Endothelial cell of umbilical vein (primary cell): ENCODE measurements around the gene ADGRG2. TPM values are rescaled to one million over a fixed set of nuclear protein-coding genes. Genes with fewer than 3 reads are reported as not detected.

ENCODE experiments used
- Bru-seq: library from RNA; stranded (reverse); fragments of 400-500 nt; gene quantifications from one replicate; lab custom pipeline; 2021; lab: Mats Ljungman, UMichigan
- BruChase-seq, 2 experiments: library from RNA; stranded (reverse); fragments of 400-500 nt; gene quantifications; one replicate each; lab custom pipeline; 2021; lab: Mats Ljungman, UMichigan
- BruUV-seq: library from RNA; stranded (reverse); fragments of 400-500 nt; replicated peaks from 2 replicates; lab custom pipeline; 2021; lab: Mats Ljungman, UMichigan
- CTCF ChIA-PET: fragments of 300-600, 350-600 bp; sonication (Branson Sonifier 250); formaldehyde crosslinking; loops from one replicate; lab custom pipeline; 2021; ENCODE audit warnings: antibody characterized with exemption, inconsistent platforms; lab: Charles Lee
- POLR2A ChIA-PET: fragments of 300-600, 350-600 bp; sonication (Branson Sonifier 250); formaldehyde crosslinking; loops from one replicate; lab custom pipeline; 2021; ENCODE audit warnings: antibody characterized with exemption, inconsistent platforms; lab: Charles Lee
- DNase-seq: peaks from one replicate; pipeline ENCODE4 v3.0.0-alpha.2; 2011; ENCODE audit warnings: low read depth, low spot score
- FAIRE-seq: peaks from 2 replicates; lab custom pipeline; 2011; peaks lifted over from hg19 to GRCh38; lab: Jason Lieb, UNC
- H2AFZ ChIP-seq: 2 replicates; pipeline ENCODE4 v1.6.0; 2012; ENCODE audit warnings: low read depth, low read length, control low read depth, inconsistent platforms
- H3K27ac ChIP-seq: 2 replicates; pipeline ENCODE4 v1.5.1; 2011; ENCODE audit warnings: low read depth, mild to moderate bottlenecking, control low read depth, low read length, moderate library complexity; ENCODE audit not compliant: insufficient read depth
- H3K27me3 ChIP-seq, 2 experiments: 2 replicates each; pipeline versions ENCODE4 v1.6.0 to v1.6.1; 2011; ENCODE audit warnings: low read length in 2 of 2, mixed read lengths in 1 of 2; ENCODE audit not compliant: control insufficient read depth in 2 of 2, insufficient read depth in 2 of 2
- H3K36me3 ChIP-seq, 2 experiments: 2 replicates in 1 of 2; 3 replicates in 1 of 2; pipeline ENCODE4 v1.5.1; 2011; ENCODE audit warnings: low read length in 2 of 2, mild to moderate bottlenecking in 1 of 2, moderate library complexity in 1 of 2; ENCODE audit not compliant: control insufficient read depth in 2 of 2, insufficient read depth in 2 of 2; ENCODE audit errors: extremely low read depth in 1 of 2
- H3K4me1 ChIP-seq: 3 replicates; pipeline ENCODE4 v1.5.1; 2011; ENCODE audit warnings: mild to moderate bottlenecking, low read length; ENCODE audit not compliant: control insufficient read depth, insufficient read depth; ENCODE audit errors: extremely low read depth
- H3K4me2 ChIP-seq: 2 replicates; pipeline ENCODE4 v1.6.1; 2011; ENCODE audit warnings: low read length, control low read depth, mixed read lengths; ENCODE audit not compliant: insufficient read depth
- H3K4me3 ChIP-seq, 3 experiments: fragments of 200-600 bp in 1 of 3; sonication (generic), shearing (Covaris generic) in 1 of 3; replicated peaks in 1 of 3; 2 replicates each; pipeline ENCODE4 v1.5.1; 2011 to 2016; ENCODE audit warnings: control low read depth in 3 of 3, low read length in 3 of 3, mild to moderate bottlenecking in 2 of 3, inconsistent platforms in 1 of 3, low read depth in 1 of 3, moderate library complexity in 1 of 3; ENCODE audit not compliant: insufficient read depth in 1 of 3
- H3K79me2 ChIP-seq: 2 replicates; pipeline ENCODE4 v1.6.0; 2012; ENCODE audit warnings: low read length, inconsistent platforms; ENCODE audit not compliant: control insufficient read depth, insufficient read depth
- H3K9ac ChIP-seq: replicated peaks from 2 replicates; pipeline ENCODE3; 2011; ENCODE audit warnings: low read length, control low read depth; ENCODE audit not compliant: insufficient read depth; ENCODE audit errors: extremely low read depth
- H3K9me1 ChIP-seq: replicated peaks from 3 replicates; pipeline ENCODE4 v1.6.0; 2011; ENCODE audit warnings: mild to moderate bottlenecking, low read length; ENCODE audit not compliant: control insufficient read depth, insufficient read depth; ENCODE audit errors: extremely low read depth
- H3K9me3 ChIP-seq: replicated peaks from 2 replicates; pipeline ENCODE4 v1.5.1; 2012; ENCODE audit warnings: low read length, inconsistent platforms; ENCODE audit not compliant: control insufficient read depth, insufficient read depth
- H4K20me1 ChIP-seq: replicated peaks from 2 replicates; pipeline ENCODE3; 2011; ENCODE audit warnings: mild to moderate bottlenecking, low read length; ENCODE audit not compliant: control insufficient read depth, insufficient read depth; ENCODE audit errors: extremely low read depth
- EZH2 ChIP-seq: IDR thresholded peaks from 2 replicates; pipeline ENCODE4 v1.6.1; 2012; ENCODE audit warnings: borderline replicate concordance, low read depth, mild to moderate bottlenecking, moderate library complexity, low read length, inconsistent platforms; ENCODE audit not compliant: severe bottlenecking
- FOS ChIP-seq: IDR thresholded peaks from 2 replicates; pipeline ENCODE4 v1.6.1; 2011; ENCODE audit warnings: mild to moderate bottlenecking, low read length, moderate library complexity, borderline replicate concordance; ENCODE audit not compliant: insufficient read depth
- GATA2 ChIP-seq: IDR thresholded peaks from 2 replicates; pipeline ENCODE4 v1.7.0; 2011; ENCODE audit warnings: low read depth, mild to moderate bottlenecking, moderate library complexity, mixed read lengths, low read length; ENCODE audit not compliant: insufficient read length, insufficient read depth
- JUN ChIP-seq: IDR thresholded peaks from 2 replicates; pipeline ENCODE4 v1.6.1; 2011; ENCODE audit warnings: borderline replicate concordance, low read depth; ENCODE audit not compliant: insufficient read length, insufficient read depth
- MYC ChIP-seq: IDR thresholded peaks from one replicate; pipeline ENCODE4 v1.6.1; 2011; ENCODE audit warnings: mild to moderate bottlenecking, low read depth, low read length
- POLR2A ChIP-seq: IDR thresholded peaks from 2 replicates; pipeline ENCODE4 v1.6.1; 2012; ENCODE audit warnings: low read depth, mild to moderate bottlenecking, control low read depth, low read length
- POLR2AphosphoS5 ChIP-seq: IDR thresholded peaks from 2 replicates; pipeline ENCODE4 v1.6.1; 2012; ENCODE audit warnings: low read depth, mild to moderate bottlenecking, control low read depth, low read length, moderate library complexity; ENCODE audit not compliant: insufficient read depth
- dilution Hi-C: fragments of 300-500 bp; cut with MboI; formaldehyde crosslinking; loops from one replicate; pipeline ENCODE4 v1.15.0; 2019; ENCODE audit warnings: low sequenced_read_pairs; ENCODE audit not compliant: extremely low pct_ligation_motif_present
- intact Hi-C: fragments of 100-400 bp; cut with micrococcal nuclease; formaldehyde crosslinking; loops from one replicate; pipeline ENCODE4 v1.10.0; 2022
- long read RNA-seq: library from polyadenylated mRNA; stranded (forward); transcript quantifications from one replicate; pipeline ENCODE4 v2.0.0, GENCODE V29; 2021
- polyA minus RNA-seq, 3 experiments: library from RNA; depleted of rRNA, polyadenylated mRNA; stranded (reverse); fragments of >200 nt; gene quantifications; 1 replicate in 1 of 3; 2 replicates in 2 of 3; pipeline ENCODE4 v1.2.3, GENCODE V29; 2011
- polyA plus RNA-seq, 4 experiments: library from polyadenylated mRNA; depleted of rRNA in 3 of 4; stranded (reverse) in 3 of 4; unstranded in 1 of 4; fragments of >200 nt; gene quantifications; 2 replicates each; pipeline versions ENCODE4 v1.2.1 to v1.2.3, GENCODE V29; 2011 to 2012; ENCODE audit warnings: missing spikeins in 1 of 4
- total RNA-seq: library from RNA; stranded (reverse); gene quantifications from 2 replicates; pipeline ENCODE4 v1.2.3, GENCODE V29; 2021
- TF ChIP-seq, protein P1 (sequence below), 2 donors: IDR thresholded peaks; 1 replicate in 1 of 2; 2 replicates in 1 of 2; pipeline ENCODE4 v1.5.1; 2011; ENCODE audit warnings: low read length in 2 of 2, mild to moderate bottlenecking in 2 of 2, moderate library complexity in 2 of 2, control low read depth in 1 of 2, inconsistent platforms in 1 of 2, low read depth in 1 of 2; ENCODE audit not compliant: insufficient read depth in 1 of 2; ENCODE audit errors: extremely low read depth in 1 of 2
- TF ChIP-seq, protein P2 (sequence below): IDR thresholded peaks from 2 replicates; pipeline ENCODE4 v1.6.1; 2011; ENCODE audit not compliant: insufficient read depth, insufficient read length

ADGRG2 gene, protein sequence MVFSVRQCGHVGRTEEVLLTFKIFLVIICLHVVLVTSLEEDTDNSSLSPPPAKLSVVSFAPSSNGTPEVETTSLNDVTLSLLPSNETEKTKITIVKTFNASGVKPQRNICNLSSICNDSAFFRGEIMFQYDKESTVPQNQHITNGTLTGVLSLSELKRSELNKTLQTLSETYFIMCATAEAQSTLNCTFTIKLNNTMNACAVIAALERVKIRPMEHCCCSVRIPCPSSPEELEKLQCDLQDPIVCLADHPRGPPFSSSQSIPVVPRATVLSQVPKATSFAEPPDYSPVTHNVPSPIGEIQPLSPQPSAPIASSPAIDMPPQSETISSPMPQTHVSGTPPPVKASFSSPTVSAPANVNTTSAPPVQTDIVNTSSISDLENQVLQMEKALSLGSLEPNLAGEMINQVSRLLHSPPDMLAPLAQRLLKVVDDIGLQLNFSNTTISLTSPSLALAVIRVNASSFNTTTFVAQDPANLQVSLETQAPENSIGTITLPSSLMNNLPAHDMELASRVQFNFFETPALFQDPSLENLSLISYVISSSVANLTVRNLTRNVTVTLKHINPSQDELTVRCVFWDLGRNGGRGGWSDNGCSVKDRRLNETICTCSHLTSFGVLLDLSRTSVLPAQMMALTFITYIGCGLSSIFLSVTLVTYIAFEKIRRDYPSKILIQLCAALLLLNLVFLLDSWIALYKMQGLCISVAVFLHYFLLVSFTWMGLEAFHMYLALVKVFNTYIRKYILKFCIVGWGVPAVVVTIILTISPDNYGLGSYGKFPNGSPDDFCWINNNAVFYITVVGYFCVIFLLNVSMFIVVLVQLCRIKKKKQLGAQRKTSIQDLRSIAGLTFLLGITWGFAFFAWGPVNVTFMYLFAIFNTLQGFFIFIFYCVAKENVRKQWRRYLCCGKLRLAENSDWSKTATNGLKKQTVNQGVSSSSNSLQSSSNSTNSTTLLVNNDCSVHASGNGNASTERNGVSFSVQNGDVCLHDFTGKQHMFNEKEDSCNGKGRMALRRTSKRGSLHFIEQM
- total RNA-seq (not detected in 2 replicates), polyA plus RNA-seq (not detected in 2 replicates), polyA minus RNA-seq (not detected in 2 replicates), Bru-seq, nascent RNA (percentile 1 among the genes with signal in this experiment), BruChase-seq, experiment 1, labeled RNA remaining after a 6-hour chase (not detected), BruChase-seq, experiment 2, labeled RNA remaining after a 2-hour chase (percentile 1 among the genes with signal in this experiment)
- not detected in 2 replicates for polyA plus RNA-seq (2011; cell fraction: cytosol; rRNA removed)
- polyA plus RNA-seq (2011; cell fraction: nucleus; rRNA removed): not detected in 2 replicates
- not detected in 2 replicates for polyA plus RNA-seq (2012)
- polyA minus RNA-seq (2011; cell fraction: cytosol; rRNA and poly(A)+ RNA removed): 1.0 TPM
- not detected in 2 replicates for polyA minus RNA-seq (2011; cell fraction: nucleus; rRNA and poly(A)+ RNA removed)
- long read RNA-seq, partial matches to known transcripts: 0 of 3 reads
- long read RNA-seq, other reads (novel, unspliced or antisense): 3 of 3 reads

DNA sequence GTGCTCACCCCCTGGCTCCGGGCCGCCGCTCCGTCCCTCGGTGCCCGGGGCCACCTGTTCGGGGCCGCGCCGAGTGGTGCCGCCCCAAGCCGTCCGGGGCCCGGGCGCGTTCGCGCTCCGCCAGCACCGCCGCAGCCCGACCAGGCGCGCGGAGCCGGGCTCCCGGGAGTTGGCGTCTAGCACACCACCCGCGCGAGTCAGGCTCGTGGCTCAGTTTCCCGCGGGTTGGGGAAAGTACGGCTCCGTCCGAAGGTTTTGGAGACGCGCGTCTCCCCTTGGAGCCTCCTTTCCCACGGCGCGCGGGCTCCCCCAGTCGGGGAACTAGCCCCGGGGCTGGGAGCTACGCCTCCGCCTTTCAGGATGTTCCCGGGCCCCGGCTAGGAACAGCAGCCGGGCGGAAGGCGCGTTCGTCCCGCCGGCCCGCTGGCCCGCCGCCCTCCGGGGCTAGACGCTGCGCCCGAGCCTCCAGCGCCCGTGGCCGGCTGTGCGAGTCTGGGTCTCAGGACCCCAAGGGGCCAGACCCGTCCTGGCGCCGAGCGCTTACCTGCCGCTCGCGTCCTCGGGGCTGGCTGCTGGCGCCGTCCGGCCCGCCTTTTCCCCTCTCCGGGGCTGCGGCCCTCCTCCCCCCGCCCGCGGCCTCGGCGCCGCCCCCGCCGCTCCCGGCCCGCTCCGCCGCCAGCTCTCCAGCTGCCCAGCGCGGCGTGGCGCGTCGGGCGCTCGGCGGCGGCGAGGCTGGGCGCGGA lies at the start of gene ADGRG2:
Gene ADGRG2 (minus strand): TSS at position 571 of the 743 bp plus-strand sequence. CDS start 53,634 bp downstream, outside the sequence.
- Histone ChIP-seq H3K36me3 (no peaks in the 10 kb centered on the region), H3K27ac (no peak within 1 kb of the TSS), H4K20me1 (no peaks in the 10 kb centered on the region), H3K79me2 (no peaks in the 10 kb centered on the region), H3K4me1 (no peaks in the 10 kb centered on the region), H3K4me3 (peak within 1 kb of the TSS in 1 of 3 experiments; percentile 18), H3K9ac (no peak within 1 kb of the TSS), H3K9me3 (no peaks in the 10 kb centered on the region), H3K4me2 (peak within 1 kb of the TSS; percentile 31), H3K27me3 (peaks cover 24 to 35% of the 10 kb centered on the region in 2 experiments), H2AFZ (peak within 1 kb of the TSS; percentile 20), H3K9me1 (no peaks in the 10 kb centered on the region)
- no peak for FAIRE-seq
- ChIA-PET CTCF (interaction anchor here (1.1 kb wide), 1 partner anchor 212 kb away, joined by 5 read pairs; no protein-coding TSS in a partner anchor), POLR2A (no interaction called here)
- no peak for TF ChIP-seq GATA2
- TF ChIP-seq, protein P1, sequence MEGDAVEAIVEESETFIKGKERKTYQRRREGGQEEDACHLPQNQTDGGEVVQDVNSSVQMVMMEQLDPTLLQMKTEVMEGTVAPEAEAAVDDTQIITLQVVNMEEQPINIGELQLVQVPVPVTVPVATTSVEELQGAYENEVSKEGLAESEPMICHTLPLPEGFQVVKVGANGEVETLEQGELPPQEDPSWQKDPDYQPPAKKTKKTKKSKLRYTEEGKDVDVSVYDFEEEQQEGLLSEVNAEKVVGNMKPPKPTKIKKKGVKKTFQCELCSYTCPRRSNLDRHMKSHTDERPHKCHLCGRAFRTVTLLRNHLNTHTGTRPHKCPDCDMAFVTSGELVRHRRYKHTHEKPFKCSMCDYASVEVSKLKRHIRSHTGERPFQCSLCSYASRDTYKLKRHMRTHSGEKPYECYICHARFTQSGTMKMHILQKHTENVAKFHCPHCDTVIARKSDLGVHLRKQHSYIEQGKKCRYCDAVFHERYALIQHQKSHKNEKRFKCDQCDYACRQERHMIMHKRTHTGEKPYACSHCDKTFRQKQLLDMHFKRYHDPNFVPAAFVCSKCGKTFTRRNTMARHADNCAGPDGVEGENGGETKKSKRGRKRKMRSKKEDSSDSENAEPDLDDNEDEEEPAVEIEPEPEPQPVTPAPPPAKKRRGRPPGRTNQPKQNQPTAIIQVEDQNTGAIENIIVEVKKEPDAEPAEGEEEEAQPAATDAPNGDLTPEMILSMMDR (IDR thresholded peaks at IDR 0.05; ENCODE audit: extremely low read depth in 1 of 2, insufficient read depth in 1 of 2, low read depth in 1 of 2, low read length in 2 of 2): no peak
- TF ChIP-seq POLR2A: no peak
- no peak for TF ChIP-seq FOS
- TF ChIP-seq POLR2AphosphoS5: no peak
- no peak for TF ChIP-seq MYC
- no peak for TF ChIP-seq JUN
- no peak for TF ChIP-seq EZH2
- TF ChIP-seq, protein P2, sequence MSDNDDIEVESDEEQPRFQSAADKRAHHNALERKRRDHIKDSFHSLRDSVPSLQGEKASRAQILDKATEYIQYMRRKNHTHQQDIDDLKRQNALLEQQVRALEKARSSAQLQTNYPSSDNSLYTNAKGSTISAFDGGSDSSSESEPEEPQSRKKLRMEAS: no peak
- dilution Hi-C loops: no loop called here
- DNase-seq: peak; percentile 1
- no TSS peak for BruUV-seq
- intact Hi-C loops: no loop called here
